T-helper 2 cell treated with Interferon-gamma antibody and Interleukin-4, amounts not matched to agents 100 ng/mL and 5 ng/mL, for 36 hours (primary cell): Measurements from ENCODE around the gene ZNF366. TPM values are rescaled to one million over a fixed set of nuclear protein-coding genes. Genes with fewer than 3 reads are reported as not detected.

Source experiments
- intact Hi-C: fragments of 100-400 bp; cut with micrococcal nuclease; formaldehyde crosslinking; loops from one replicate; pipeline ENCODE4 v1.15.1; 2023
- total RNA-seq: library from RNA; stranded (reverse); gene quantifications from 2 replicates; pipeline ENCODE4 v1.2.3, GENCODE V29; 2022

Gene ZNF366
- total RNA-seq: not detected in 2 replicates

- intact Hi-C loops: no loop called here
Measured at GRCh38 chr5:72507231-72507906, at the start of gene ZNF366. Gene ZNF366 (minus strand): TSS chr5:72507410. CDS start chr5:72461496, 45,914 bp downstream.

DNA sequence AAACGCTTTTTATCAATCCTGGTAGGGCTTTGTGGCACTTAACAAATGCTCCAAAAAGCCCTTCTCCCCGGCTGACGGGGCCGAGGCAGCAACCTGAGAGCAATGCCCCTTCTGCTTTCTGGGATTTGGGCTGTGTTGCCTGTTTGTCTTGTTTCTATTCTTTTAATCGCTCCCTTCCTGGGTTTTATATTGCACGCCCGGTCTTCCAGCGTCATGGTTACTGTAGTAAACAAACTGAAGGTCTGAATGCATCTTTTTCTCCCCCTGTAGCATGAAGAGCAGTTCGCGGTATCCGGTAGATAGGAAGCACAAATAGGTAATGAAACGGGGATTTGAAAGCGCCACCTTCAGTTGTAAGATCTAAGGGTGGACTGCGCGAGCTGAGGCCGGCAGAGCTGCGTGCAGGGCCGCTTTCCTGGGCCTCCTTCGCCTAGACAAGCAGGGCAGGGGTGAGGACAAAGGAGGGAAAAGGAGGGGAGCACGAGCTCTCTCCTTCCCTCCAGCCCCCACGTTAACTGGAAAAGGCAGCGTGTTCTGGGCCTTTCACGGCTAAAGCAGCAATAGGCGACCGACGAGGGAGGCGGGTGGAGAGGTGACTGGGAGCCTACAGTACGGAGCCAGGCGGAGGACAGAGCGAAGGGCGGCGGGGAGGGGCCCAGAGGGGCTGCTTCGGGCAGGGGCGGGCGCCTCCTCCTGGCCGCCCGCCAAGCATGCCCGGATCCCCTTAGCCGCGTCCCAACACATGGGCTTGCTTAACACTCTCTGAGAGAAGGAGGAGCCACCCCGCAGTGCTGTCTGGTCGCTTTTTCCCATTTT, 49.3 kb upstream of the ZNF366 start:
- intact Hi-C loops: no loop called here

- intact Hi-C loops: no loop called here
Measured at GRCh38 chr5:72555871-72556270, 48.7 kb upstream of the ZNF366 start.

- intact Hi-C loops: no loop called here
Measured at GRCh38 chr5:72554897-72555296, 47.7 kb upstream of the ZNF366 start.

GRCh38 chr5:72552041-72552557, 44.9 kb upstream of the ZNF366 start:
- intact Hi-C loops: no loop called here

GRCh38 chr5:72550595-72550994, 43.4 kb upstream of the ZNF366 start:
- intact Hi-C loops: no loop called here

DNA sequence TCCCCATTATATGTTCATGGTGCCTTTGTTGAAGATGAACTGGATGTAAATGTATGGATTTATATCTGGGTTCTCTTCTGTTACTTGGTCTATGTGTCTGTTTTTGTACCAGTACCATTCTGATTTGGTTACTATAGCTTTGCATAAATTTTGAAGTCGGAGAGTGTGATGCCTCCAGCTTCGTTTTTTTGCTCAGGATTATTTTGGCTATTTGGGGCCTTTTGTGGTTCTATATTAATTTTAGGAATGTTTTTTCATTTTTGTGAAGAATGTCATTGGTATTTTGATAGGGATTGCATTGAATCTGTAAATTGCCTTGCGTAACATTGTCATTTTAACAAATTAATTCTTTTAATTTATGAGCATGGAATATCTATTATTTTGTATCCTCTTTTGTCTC, 36.6 kb upstream of the ZNF366 start:
- intact Hi-C loops: no loop called here

DNA sequence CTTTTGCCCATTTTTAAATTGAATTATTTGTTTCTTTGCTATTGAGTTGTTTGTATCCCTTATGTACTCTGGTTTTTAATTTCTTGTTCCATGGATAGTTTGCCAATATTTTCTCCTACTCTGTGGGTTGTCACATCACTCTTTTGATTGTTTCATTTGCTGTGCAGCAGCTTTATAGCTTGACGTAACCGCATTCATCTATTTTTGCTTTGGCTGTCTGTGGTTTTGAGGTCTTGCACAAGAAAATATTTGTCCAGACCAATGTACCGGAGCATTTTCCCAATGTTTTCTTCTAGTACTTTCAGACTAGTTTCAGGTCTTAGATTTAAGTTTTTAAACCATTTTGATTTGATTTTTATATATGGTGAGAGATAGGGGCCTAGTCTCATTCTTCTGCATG, 36.2 kb upstream of the ZNF366 start:
- intact Hi-C loops: no loop called here

- intact Hi-C loops: no loop called here
Measured at GRCh38 chr5:72542695-72543094, 35.5 kb upstream of the ZNF366 start.

- intact Hi-C loops: no loop called here
Measured at GRCh38 chr5:72541501-72542225, 34.5 kb upstream of the ZNF366 start.

- intact Hi-C loops: no loop called here
Measured at GRCh38 chr5:72540759-72541438, 33.7 kb upstream of the ZNF366 start.

GRCh38 chr5:72539726-72540125, 32.5 kb upstream of the ZNF366 start:
- intact Hi-C loops: no loop called here

GRCh38 chr5:72539038-72539437, 31.8 kb upstream of the ZNF366 start:
- intact Hi-C loops: no loop called here

- intact Hi-C loops: no loop called here
Measured at GRCh38 chr5:72537166-72537565, 30.0 kb upstream of the ZNF366 start.

- intact Hi-C loops: no loop called here
Measured at GRCh38 chr5:72531496-72532190, 24.4 kb upstream of the ZNF366 start.

DNA sequence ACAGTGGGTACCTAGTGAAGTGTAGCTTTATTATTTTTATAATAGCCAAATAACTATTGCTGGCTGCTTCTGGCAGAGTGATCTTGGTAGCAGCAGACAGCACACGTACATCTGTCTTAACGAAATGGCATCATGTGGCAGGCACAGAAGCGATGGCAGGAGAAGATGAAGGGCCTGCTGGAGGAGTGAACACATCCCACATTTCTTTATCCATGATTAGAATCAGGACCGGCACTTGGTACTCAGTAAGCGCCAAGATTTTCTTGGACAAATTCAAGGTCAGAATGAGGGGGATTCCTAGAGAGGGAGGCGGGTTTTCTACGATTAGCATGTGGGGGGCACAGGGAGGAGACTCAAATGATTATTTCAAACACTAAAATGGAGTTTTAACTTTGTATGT, 23.0 kb upstream of the ZNF366 start:
- intact Hi-C loops: no loop called here

DNA sequence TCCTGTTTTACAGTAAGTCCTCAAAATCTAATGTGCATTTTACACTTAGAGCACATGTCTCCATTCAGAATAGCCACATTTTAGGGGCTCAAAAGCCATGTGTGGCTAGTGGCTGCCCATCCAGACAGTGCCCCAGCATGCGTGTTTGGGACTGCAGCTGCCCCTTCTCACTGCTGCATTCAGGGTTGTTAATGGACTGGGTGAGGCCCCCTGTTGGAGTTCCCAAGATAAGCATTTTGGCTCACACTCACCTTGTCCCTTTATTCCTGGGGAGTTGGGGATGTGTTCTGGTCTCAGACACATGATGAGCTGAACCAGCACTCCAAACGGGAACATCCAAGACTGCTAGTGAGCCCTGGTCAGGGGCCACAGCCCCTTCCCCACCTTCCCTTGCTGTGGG, 22.2 kb upstream of the ZNF366 start:
- intact Hi-C loops: no loop called here

GRCh38 chr5:72525816-72526215, 18.6 kb upstream of the ZNF366 start:
- intact Hi-C loops: no loop called here

- intact Hi-C loops: loop anchor here (5.0 kb wide), 1 partner anchor 157 kb away; no protein-coding TSS in a partner anchor
Measured at GRCh38 chr5:72523960-72524582, 16.9 kb upstream of the ZNF366 start.

DNA sequence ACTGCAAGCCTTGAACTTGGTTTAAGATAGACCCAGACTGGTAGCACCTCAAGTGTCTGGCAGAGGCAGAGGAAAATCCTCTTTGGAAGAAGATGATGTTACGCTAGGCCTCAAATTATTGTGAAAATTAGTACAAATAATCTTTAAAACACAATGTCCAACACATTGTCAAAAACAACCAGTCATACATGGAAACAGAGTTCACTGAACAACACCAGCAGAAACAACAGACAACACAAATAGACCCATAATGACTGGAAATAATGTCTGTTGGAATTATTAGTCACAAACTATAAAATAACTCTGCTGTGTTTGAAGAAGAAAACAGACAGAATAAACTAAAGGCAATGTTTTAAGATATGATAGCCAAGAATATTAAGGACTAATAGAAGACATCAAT, 15.4 kb upstream of the ZNF366 start:
- intact Hi-C loops: loop anchor here (5.0 kb wide), 1 partner anchor 155 kb away; no protein-coding TSS in a partner anchor
